HG03460 (cell line): ENCODE data around the gene RIMKLA.

Source experiments
- ATAC-seq: cut with Tn5 transposase; IDR thresholded peaks from one replicate; pipeline ENCODE4 v1.9.1; 2021; ENCODE audit not compliant: unreplicated experiment

The RIMKLA gene

DNA sequence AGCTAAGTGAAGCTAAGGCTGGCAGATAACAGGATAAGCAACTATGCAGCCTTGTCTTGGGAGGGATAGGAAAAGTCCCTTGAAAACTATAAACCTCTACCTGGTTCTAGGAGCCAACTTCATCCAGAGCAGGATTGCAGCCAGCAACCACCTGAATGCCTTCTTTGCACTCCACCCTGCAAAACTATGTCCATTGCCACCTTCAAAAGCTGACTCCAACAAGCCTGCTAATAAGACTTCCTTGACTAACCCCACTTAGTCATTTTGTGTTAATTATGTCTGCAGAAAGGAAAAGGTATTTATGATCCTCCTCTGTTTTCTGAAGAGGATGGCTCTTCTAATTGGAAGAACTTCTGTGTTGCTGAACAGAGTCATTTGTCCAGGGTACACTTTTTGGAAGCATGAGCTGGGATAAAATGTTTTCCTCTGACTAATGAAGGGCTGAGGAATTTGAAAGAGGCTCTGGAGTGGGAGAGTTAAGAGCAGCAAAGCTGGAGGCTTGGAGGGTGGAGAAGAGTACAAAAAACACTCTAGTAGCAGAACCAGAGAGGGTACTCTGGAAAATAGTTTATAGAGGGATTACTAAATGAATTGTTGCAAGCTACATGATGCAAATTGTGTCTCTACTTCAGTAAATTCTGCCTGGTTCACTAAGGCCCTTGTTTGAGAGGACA, 9.6 kb upstream of the RIMKLA start:
- no peak for ATAC-seq

DNA sequence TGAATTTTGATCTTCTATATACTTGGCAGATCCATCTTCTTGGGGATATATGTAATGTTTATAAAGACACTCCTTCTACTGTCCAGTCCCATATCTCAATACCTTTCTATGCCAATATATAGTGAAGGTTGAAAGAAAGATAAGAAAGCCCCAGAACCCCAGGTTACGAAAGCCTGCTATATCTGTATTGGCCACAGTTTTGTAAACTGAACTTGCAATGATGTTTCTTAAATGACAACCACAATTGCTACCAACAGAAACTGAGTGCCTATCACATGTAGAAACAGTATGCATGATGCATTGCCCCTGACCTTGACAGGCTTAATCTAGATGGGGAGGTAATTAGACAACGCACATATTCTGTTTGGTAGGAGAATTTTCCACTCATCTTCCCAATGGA, 7.8 kb upstream of the RIMKLA start:
- no peak for ATAC-seq

DNA sequence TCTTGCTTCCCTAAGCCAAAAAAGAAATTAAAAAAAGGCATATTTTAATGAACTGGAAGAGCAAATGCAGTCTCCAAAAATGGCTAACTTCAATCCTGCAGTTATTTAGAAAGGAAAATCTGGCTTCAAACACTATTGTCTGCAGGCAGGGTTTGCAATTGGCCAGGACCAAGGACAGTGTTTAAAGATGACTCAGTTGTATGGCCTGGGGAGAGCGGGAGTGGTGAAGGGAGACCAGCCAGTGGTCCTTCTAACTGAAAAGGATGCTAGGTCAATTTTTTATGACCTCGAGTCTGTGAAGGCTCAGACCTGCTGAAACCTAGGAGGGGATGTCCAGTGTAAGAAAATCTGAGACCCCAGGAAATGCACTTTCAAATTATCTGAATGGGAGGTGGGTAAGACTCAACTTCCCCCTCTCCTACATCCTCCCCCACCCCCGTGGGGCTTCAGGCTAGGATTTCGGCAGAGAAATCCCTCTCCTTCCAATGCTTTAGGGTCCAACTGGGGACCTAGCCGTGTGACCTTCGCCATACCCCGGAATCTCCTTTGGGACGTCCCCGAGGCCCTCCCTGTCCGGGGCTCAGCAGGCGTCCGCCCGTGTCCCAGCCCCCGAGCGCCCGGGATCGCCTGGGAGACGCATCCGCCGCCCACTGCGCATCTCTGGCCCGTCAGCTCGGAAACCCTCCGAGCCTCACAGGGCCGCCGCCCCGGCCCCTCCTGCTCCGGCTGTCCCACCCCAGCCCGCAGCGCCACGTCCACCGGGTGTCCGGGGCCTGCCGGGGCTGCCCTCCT, 602 bp upstream of the RIMKLA start:
- ATAC-seq = peak; percentile 34

- ATAC-seq = no peak
Observed at GRCh38 chr1:42381280-42381673, 685 bp downstream of the RIMKLA start.

- ATAC-seq = no peak
Observed at GRCh38 chr1:42385283-42385682, 4.7 kb downstream of the RIMKLA start.

- ATAC-seq = no peak
Observed at GRCh38 chr1:42386051-42386450, 5.5 kb downstream of the RIMKLA start.

DNA sequence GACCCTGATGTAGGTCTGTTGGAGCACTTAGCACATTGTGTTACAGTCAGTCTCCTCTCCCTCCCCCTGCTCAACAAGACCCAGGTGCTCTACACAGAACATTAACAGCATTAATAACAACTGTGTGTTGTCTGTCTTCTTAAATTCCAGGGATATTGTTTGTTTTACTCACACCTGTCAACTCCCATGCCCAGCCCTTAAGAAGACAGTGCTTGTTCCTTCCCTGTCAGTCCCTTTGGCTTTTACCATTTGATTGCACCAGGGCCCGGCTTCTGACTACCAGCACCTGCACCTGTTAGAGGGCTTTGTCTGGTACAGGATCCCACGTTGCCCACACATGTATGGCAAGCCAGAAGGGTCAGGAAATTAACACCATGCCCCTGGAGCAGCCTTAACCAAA, 11.7 kb downstream of the RIMKLA start:
- ATAC-seq = no peak

- ATAC-seq = no peak
Observed at GRCh38 chr1:42392967-42393848, 12.6 kb downstream of the RIMKLA start.

- no peak for ATAC-seq
Observed at GRCh38 chr1:42399315-42400100, 18.9 kb downstream of the RIMKLA start.

DNA sequence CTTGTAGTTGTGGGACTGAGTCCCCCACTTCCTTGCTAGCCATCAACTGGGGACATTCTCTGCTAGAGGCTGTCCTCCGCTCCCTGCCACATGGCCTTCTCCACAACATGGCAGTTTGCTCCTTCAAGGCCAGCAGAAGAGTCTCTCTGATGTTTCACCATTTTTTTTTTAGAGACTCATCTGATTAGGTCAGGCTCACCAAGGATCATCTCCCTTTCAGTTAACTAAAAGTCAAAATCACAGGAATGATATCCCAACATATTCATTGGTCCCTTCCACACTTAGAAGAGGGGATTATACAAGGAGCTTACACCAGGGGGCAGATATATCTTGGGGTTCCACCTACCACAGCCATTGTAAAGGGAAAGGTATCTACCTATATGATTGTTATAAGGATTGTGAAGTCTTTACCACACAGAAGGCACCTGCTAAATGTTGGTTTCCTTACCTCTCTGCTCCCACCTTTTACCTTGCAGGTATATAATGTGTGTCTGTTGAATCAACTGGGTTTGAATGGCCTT, 23.3 kb downstream of the RIMKLA start:
- ATAC-seq = no peak

DNA sequence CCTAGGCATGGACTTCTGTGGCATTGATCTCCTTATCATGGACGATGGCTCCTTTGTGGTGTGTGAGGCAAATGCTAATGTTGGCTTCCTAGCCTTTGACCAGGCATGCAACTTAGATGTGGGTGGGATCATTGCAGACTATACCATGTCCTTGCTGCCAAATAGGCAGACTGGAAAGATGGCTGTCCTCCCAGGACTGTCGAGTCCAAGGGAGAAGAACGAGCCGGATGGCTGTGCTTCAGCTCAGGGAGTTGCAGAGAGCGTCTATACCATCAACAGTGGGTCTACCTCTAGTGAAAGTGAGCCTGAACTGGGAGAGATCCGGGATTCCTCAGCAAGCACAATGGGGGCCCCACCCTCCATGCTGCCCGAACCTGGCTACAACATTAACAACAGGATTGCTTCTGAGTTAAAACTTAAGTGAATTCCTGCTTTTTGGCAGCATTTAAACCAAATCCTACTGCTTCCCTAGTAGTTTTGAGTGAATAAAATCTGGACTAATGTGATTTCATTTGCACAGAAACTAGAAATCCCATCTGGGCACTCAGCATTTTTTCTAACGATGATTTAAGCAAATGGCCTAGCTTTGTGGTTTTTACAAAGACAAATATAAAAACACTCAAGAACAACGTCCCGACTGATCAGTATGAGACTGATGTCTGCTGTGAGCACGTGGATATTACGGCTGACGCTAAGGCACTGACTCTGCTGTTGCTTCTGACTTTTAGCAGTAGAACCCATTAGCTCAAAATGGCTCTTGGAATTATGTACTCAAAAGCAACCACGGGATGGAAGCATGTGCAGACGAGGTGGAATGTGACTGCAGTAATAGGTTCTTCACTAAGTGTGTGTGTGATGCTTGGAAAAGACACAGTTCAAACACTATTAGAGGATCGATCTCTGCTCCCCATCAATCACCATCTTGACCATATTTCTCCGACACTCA, 34.2 kb downstream of the RIMKLA start:
- no peak for ATAC-seq

GRCh38 chr1:42417166-42417565, 36.6 kb downstream of the RIMKLA start:
- ATAC-seq = no peak

GRCh38 chr1:42418516-42418915, 37.9 kb downstream of the RIMKLA start:
- ATAC-seq = no peak

DNA sequence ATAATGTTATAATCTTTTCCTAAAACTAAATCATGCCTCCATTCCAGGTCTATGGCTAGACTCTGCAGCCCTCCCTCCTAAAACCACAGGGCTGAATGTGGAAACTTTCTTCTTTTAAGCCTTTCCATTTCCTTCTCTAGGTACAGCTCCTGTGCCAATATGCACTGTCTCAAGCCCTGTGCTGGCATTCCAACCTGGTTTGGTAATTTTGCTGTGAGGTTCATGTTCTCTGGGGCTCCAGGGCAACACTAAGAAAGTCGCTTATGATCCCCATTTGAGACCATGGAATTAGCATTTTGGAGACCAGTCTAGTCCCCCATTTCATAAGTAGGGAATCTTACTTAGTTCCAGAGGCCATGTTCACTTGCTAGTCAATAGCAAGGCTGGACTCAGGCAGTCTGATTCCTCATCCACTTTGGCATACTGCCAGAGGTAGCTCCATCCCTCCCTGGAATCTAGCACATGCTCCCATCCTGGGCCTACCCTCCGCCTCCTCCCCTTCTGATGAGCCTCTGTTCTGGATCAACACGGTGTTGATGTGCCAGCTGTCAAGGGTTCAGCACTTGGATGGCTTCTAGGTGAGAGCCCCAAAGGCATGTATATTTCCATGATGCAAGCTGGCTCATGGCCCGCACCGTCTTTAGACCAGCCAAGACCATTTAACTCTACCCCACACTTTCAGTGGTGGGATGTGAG, 38.7 kb downstream of the RIMKLA start:
- ATAC-seq = no peak

- no peak for ATAC-seq
Observed at GRCh38 chr1:42420121-42420520, 39.5 kb downstream of the RIMKLA start.

DNA sequence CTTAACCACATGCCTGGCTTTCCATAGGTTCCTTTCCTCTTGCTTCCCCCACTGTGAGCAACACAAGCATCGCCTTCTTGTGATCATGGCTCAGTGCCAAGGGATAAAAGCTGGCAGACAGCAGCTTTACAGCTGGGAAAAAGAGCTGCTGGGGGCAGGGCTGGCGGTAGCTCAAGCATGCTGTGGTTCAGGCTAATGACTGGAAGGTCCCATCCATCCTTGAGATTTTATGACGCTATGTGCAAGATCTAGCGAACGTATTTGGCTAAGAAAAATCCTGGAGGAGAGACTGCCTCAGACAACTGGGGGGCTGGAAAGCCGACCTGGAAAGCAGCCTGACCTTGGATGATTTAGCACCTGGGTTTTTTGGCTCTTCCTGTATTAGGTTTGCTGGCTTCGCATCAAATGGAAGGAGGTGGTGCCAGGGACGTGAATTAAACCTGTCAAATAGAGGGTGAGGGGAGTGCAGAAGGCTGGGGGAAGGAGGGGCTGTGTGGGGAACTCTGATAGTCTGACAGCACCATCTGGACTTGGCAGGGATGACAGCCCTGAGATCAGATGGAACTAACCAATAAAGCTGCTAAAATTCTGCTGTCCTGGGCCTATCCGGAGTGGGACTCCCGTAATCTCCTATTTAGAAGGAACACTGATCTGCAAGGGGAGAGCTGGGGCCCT, 40.5 kb downstream of the RIMKLA start:
- no peak for ATAC-seq

GRCh38 chr1:42422737-42423136, 42.1 kb downstream of the RIMKLA start:
- no peak for ATAC-seq

GRCh38 chr1:42423681-42424080, 43.1 kb downstream of the RIMKLA start:
- ATAC-seq = no peak
